Lower leg skin (tissue), 3 donors: ENCODE measurements around the gene LIN54.

Experiments used
- CTCF ChIP-seq, 3 donors: fragments of 450-650 bp; IDR thresholded peaks; one replicate each; pipeline ENCODE4 v1.5.1; 2016; ENCODE audit warnings: antibody characterized with exemption in 3 of 3, mild to moderate bottlenecking in 3 of 3, moderate library complexity in 2 of 3
- POLR2A ChIP-seq, 2 donors: fragments of 450-650 bp; IDR thresholded peaks; one replicate each; pipeline ENCODE4 v1.6.1; 2016 to 2017; ENCODE audit warnings: antibody characterized with exemption in 2 of 2, mild to moderate bottlenecking in 1 of 2, moderate library complexity in 1 of 2

- TF ChIP-seq CTCF (IDR thresholded peaks at IDR 0.05) (no peak), POLR2A (IDR thresholded peaks at IDR 0.05) (no peak)
These were observed 76.2 kb downstream of the LIN54 start for GRCh38 chr4:82934441-82934840.
